Activated CD4-positive, alpha-beta T cell treated with anti-CD3 and anti-CD28 coated beads, Interleukin-2, amount 50 U/mL, for 24 hours (primary cell): ENCODE results near the gene NKX3-2.
A peak's percentile ranks its signal among the peaks of the same experiment; 100 is the strongest.

Experiments
- DNase-seq, 2 donors: peaks; one replicate each; pipeline ENCODE4 v3.0.0-alpha.2; 2020; ENCODE audit warnings: low read depth in 1 of 2, low spot score in 1 of 2

NKX3-2 gene

DNA sequence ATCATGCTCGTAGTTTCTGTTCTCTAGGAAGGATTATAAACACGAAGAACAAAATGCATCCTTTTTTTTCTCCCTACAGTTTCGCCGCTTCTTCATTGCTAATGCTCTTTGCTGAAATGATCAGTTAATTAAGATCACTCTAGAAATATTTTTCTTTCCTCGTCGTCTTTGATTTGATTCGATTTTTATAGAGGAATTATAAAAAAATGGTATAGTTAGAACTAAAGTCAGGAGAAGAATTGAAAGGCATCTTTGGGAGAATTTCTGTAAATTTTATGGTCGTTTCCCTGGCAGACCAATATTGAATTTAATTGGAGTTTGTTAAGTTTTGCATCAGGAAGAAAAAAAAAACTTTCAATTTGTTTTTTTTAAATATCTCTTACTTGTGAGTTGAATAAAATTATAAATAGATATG, 1.1 kb upstream of the NKX3-2 start:
- no peak for DNase-seq

DNA sequence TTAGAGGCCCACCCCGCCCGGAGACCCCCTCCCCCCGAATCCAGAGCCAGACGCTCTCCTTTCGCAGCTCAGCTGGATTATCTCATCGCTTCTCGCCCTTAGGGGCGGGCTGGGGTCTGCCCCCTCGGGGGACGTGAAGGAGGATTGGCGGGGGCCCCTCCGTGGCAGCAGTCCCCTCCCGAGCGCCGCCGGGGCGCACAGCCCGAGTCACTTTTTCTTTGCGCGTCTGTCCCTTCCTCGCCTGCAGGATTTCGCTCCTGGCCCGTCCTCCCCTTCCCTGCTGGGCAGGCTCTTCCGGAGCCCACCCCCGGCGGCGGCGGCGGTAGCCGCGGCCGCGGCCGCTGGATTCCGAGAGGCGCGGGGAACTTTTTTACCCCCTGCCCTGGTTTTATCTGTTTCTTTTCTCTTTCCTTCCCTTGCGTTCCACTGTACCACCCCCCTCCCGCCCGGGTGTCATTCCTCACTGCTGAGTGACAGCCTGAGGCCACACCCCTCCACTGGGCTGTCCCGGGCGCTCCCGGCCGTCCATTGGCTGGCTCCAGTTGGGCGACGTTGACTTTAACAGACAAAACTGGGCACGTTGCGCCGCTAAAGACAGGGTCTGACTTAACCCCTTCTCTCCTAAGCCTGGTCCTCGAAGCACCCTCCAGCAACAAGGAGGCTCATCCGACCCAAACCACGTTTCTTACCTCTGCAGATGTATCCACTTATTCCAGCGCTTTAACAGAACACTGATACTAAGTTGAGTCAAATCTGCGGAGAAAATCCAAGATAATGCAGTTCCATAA, 492 bp upstream of the NKX3-2 start:
- peak in 1 of 2 donors; percentile 22 for DNase-seq

- DNase-seq = no peak
Observed at GRCh38 chr4:13543032-13543838, 1.1 kb downstream of the NKX3-2 start.

- no peak for DNase-seq
Observed at GRCh38 chr4:13542577-13543031, 1.7 kb downstream of the NKX3-2 start.

GRCh38 chr4:13541720-13542576, 2.4 kb downstream of the NKX3-2 start:
- no peak for DNase-seq

- no peak for DNase-seq
Observed at GRCh38 chr4:13541176-13541604, 3.1 kb downstream of the NKX3-2 start.

- no peak for DNase-seq
Observed at GRCh38 chr4:13540446-13541175, 3.7 kb downstream of the NKX3-2 start.

DNA sequence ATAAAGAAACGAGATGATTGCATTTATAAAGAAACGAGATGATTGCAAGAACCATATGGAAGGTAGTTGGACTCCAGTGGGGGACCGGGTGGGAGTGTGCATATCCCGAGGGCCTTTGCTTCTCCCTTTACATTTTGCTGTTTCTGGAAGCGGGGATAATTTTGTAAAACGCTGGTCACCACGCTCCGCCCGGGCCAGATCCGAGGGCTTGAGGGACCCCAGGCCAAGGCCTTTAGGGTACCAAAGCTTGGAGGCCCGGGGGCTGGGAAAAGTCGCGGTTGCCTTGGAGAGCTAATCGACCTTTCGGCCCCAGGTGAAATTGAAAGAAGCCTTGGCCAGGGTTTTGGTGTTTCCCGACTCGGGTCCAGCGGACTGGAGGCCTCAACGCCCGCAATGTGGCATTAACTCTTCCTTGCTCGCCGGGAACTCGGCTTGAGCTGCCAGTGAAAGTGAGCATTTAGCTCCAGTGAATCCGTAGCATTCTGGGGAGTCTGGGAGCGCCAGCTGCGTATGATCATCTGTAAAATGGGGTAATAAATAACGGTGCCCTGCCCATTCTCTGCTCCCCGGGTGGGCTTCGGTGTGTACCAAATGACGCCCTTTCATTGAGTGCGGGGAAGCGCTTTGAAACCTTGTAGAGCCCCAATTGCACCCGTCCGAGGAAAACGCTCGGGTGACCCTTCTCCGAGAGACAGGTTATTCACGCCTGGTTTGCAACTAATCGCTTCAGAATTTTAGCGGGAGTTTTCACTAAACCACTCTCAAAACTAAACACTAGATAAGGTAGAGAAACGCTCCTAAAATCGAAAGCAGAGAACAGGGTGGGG, 4.5 kb downstream of the NKX3-2 start:
- no peak for DNase-seq

DNA sequence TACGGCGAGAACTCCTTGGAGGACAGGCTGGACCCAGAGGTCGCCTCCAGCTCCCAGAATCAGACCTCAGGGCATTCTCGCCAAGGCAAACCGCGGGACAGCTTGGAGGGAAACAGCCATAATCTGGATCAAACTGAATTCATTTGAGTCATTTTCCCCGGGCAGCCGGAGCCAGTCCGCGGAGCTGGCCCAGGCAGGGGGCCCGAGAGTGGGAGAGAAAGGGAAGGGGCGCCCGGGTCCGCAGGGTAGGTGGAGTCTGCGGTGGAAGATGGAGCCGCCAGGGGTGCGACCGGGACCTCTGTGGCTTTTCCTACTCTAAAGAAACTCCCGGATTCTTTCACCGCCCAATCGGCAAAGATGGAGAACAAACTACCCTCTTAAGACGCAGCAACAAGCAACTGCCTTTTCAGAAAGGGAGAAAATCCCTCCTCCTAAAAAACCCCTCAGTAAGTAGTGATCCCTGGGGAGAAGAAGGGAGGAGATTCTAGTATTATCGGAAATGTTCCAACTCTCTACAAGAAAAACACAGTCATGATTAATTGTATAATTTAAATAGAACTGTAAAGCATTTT, 5.2 kb downstream of the NKX3-2 start:
- no peak for DNase-seq

GRCh38 chr4:13538427-13538973, 5.8 kb downstream of the NKX3-2 start:
- DNase-seq = no peak

DNA sequence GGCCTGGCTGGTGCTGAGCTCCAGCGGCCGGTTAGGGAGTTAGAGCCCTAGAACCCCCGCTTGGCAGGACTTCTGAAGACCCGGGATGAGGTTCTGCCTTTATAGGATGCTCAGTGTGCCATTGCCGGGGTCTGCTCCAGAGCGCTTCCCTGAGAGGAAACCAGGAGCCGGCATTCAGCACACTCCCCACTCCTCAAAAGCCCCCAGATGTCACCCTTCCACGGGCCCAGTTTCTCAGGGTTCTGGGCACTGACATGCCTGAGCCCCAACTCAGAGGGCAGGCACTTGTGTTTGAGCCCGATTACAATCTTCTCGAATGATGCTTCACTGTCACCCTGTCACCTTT, 6.5 kb downstream of the NKX3-2 start:
- no peak for DNase-seq

DNA sequence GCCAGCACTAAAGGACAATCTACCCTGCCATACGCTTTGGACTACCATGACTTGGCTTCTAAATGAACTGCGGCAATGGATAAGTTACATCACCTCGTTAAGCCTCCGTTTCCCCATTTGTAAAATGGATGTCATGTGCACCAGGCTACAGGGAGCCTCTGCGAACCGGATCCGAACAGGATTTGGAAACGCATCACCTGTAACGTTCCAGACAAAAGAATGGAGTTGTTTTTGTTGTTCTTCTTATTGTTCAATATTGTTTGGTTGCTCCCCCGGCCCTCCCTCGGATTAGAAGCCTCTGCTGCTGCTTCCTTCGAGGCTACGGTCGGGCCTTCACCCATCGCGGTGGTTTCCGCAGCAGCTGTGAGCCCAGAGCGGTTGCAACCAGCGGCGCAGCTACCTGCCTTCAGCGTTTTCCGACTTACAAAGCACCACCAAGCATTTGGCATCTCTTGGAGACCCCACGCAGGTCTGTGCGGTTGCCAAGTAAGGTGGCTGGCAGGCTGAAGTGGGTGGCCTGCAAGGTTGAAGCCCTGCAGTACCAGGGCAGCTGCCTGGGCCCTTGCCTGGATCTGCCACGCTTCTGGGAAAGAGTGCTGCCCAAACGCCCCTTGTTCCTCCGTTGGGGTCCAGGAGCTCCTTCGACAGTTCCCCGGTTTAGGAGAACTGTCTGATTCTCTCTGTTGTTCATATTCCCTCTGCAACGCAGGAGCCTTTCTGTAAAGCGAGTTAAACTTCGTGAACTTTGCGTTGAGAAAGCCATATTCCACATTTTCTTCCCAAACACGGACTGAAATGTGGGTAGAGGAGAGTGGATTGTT, 7.1 kb downstream of the NKX3-2 start:
- no peak for DNase-seq

DNA sequence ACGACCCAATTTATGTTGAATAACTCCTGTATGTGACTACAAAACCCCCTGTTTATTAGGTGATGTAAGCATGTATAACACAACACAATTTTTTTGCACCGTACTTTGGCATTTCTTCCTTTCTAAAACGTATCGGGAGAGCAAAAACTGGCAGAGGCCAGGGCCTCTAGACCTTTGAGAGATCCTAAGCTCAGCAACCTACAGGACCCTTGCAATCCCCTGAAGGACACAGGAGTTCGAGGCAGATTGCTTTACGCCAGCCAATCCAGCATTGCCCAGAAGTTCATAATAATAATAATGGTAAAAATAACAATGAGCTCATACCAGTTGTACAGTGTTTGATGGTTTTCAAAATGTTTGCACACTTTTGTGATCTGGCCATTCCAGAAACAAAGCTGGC, 7.7 kb downstream of the NKX3-2 start:
- DNase-seq = no peak

GRCh38 chr4:13535708-13536361, 8.5 kb downstream of the NKX3-2 start:
- no peak for DNase-seq

DNA sequence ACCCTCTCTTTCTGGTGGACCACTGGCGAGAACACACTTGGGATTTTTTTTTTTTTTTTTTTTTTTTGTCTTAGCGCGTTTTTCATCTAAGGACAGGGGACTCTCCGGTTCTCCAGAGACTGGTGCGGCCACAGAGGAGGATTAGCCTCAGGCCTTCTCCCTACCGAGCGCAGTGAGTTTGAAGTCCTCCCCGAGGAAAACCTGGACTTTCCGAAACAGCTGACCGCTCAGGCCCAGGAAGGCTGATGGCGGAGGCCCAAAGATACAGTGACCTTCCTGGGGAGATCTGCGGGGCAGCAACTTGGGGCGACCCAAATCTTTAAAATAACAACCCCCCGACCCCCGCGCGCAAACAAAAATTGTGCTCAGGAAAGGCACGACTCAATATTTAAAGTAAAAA, 9.2 kb downstream of the NKX3-2 start:
- DNase-seq = no peak

- DNase-seq = no peak
Observed at GRCh38 chr4:13534344-13535063, 9.8 kb downstream of the NKX3-2 start.

- no peak for DNase-seq
Observed at GRCh38 chr4:13533670-13534343, 10.5 kb downstream of the NKX3-2 start.
